ENCODE data around the gene FKBP1A. TPM values are rescaled to one million over a fixed set of nuclear protein-coding genes. Genes with fewer than 3 reads are reported as not detected.

The FKBP1A gene
- total RNA-seq, 4 donors from 2014 or later, result 76.2 to 132 (median 102) TPM

DNA sequence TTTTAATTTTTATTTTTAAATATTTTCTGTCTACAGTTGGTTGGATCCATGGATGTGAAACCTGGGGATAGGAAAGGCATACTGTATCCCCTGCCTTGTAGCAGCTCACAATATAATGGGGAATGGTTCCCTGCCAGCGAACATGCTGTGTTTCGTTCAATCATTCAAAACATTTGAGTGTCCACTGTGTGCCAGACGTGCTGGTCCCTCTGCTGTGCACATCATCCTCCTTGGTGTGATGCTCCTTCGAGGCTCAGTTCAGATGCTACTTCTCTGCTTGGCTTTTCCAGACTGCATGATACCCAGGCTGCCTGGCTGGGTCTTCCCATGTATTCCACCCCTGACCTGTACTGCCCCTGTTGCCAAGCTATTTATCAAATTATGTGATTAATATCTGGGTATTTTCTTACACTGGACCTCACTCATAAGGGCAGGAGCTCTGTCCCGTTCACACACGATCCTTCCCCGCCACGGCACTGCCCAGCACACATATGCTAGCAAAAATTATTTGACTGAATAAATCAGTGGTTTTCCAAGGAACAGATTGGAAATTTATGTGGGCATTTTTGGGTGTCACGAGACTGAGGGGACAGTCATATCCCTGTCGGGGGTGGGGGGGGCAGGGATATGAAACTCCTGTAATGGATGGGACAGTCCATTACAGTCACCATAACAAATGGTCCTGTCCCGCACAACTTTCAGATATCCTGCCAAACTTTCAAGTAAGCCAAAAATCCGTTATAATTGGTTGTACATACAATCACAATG, 68.8 kb downstream of the FKBP1A start:
- Histone ChIP-seq H3K27ac (peak overlapping the region in 3 of 4 donors; percentile 98 to 99 (median 99)), H3K4me3 (peak overlapping the region in 1 of 4 donors; percentile 84), H3K9me3 (no peaks in the 10 kb centered on the region), H3K36me3 (peaks cover 0 to 12% (median 0%) of the 10 kb centered on the region in 3 donors), H3K27me3 (no peaks in the 10 kb centered on the region), H3K4me1 (peaks cover 31 to 68% (median 49%) of the 10 kb centered on the region in 3 donors)
- DNase-seq, result no peak
- intact Hi-C loops (cut with DNase I), result no loop called here
- 74 to 76% methylated on average over 11 to 12 of the region's 12 CpGs for WGBS, 2 donors
- TF ChIP-seq, protein P1, sequence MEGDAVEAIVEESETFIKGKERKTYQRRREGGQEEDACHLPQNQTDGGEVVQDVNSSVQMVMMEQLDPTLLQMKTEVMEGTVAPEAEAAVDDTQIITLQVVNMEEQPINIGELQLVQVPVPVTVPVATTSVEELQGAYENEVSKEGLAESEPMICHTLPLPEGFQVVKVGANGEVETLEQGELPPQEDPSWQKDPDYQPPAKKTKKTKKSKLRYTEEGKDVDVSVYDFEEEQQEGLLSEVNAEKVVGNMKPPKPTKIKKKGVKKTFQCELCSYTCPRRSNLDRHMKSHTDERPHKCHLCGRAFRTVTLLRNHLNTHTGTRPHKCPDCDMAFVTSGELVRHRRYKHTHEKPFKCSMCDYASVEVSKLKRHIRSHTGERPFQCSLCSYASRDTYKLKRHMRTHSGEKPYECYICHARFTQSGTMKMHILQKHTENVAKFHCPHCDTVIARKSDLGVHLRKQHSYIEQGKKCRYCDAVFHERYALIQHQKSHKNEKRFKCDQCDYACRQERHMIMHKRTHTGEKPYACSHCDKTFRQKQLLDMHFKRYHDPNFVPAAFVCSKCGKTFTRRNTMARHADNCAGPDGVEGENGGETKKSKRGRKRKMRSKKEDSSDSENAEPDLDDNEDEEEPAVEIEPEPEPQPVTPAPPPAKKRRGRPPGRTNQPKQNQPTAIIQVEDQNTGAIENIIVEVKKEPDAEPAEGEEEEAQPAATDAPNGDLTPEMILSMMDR (IDR thresholded peaks at IDR 0.05), result no peak
- no peak for TF ChIP-seq POLR2A (IDR thresholded peaks at IDR 0.05)

DNA sequence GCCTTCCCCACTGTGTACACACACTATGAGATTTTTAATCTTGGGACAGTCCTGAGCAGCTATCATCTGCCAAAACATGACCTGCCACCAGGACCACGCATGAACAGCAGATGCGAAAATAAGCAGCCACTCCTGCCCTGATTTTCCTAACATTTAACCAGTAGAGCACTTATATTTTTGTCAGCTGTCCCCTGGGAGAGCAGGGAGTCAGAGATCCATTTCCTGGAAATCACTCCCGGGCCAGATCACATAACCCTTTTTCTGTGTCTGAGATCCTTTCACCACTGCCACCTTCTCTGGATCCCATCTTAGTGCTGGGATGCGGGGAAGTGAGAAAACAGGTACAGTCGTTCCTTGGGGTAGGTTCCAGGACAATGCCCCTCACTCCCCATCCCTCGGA, 69.6 kb downstream of the FKBP1A start:
- Histone ChIP-seq H3K27ac (peak overlapping the region; percentile 73 to 99 (median 94)), H3K9me3 (no peaks in the 10 kb centered on the region), H3K36me3 (peaks cover 0 to 17% (median 0%) of the 10 kb centered on the region in 3 donors), H3K4me3 (peak overlapping the region in 1 of 4 donors; percentile 6), H3K27me3 (no peaks in the 10 kb centered on the region), H3K4me1 (peaks cover 23 to 61% (median 46%) of the 10 kb centered on the region in 3 donors)
- WGBS, 2 donors, result 50 to 73% methylated on average over 6 of the region's 6 CpGs
- DNase-seq, result no peak
- intact Hi-C loops (cut with DNase I), result no loop called here
- no peak for TF ChIP-seq POLR2A (IDR thresholded peaks at IDR 0.05)
- TF ChIP-seq, protein P1 (IDR thresholded peaks at IDR 0.05), result no peak

DNA sequence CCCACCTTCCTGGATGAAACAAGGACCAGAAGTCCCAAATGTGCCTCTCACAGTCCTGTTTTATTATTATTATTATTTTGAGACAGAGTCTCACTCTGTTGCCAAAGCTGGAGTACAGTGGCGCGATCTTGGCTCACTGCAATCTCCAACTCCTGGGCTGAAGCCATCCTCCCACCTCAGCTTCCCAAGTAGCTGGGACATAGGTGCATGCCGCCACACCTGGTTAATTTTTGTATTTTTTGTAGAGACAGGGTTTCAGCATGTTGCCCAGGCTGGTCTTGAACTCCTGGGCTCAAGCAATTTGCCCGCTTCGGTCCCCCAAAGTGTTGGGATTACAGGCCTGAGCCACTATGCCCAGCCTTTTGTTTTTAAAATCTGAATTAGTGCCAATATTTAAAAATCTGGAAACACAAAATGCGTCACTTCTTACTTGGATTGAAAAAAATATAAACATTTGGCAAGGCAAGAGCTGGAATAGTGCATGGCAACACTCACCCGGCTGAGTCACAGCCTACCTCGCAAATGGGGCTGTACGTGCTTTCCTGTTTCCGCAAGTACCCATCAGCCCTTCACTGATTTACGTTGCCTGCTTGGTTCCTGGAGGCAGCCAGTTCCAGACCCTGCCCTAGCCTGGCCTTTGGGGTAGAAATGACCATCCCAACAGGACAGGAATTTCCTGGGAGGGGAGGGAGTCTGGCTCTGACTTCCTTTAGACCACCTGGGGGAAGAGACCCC, 70.2 kb downstream of the FKBP1A start:
- DNase-seq, result no peak
- no peaks in the 10 kb centered on the region for H3K27me3 ChIP-seq
- TF ChIP-seq, protein P1 (IDR thresholded peaks at IDR 0.05), result no peak
- no peak for TF ChIP-seq POLR2A (IDR thresholded peaks at IDR 0.05)
- H3K4me3 ChIP-seq, result peak overlapping the region in 1 of 4 donors; percentile 6
- peak overlapping the region; percentile 73 to 99 (median 94) for H3K27ac ChIP-seq
- intact Hi-C loops (cut with DNase I), result no loop called here
- H3K4me1 ChIP-seq, result peaks cover 18 to 55% (median 40%) of the 10 kb centered on the region in 3 donors
- H3K36me3 ChIP-seq, result peaks cover 0 to 22% (median 0%) of the 10 kb centered on the region in 3 donors
- H3K9me3 ChIP-seq, result no peaks in the 10 kb centered on the region
- WGBS, 2 donors, result 44 to 52% methylated on average over 11 of the region's 11 CpGs

DNA sequence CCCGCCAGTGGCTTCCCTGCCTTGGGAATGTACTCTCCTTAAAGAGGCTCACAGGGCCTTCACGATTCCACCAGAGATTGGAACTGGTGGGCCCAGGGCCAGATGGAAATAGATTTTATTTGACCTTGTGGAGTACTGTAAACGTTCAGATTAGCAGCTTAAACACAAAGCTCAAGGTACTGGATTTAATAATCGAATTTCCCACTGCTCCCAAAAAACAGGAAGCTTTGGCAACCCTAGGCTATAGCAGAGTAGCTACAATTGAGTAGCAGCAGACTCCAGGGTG, 71.3 kb downstream of the FKBP1A start:
- H3K27ac ChIP-seq, result peak overlapping the region in 3 of 4 donors; percentile 90 to 99 (median 99)
- DNase-seq, result no peak

More for the DNA sequence above, 71.3 kb downstream of the FKBP1A start:
- peaks cover 0 to 29% (median 0%) of the 10 kb centered on the region in 3 donors for H3K36me3 ChIP-seq
- no peak overlapping the region for H3K4me3 ChIP-seq
- WGBS, 2 donors, result 48 to 63% methylated on average over 4 of the region's 4 CpGs
- intact Hi-C loops (cut with DNase I), result no loop called here
- TF ChIP-seq POLR2A (IDR thresholded peaks at IDR 0.05), result no peak
- TF ChIP-seq, protein P1 (IDR thresholded peaks at IDR 0.05), result no peak
- H3K9me3 ChIP-seq, result no peaks in the 10 kb centered on the region
- H3K4me1 ChIP-seq, result peaks cover 7 to 44% (median 29%) of the 10 kb centered on the region in 3 donors
- H3K27me3 ChIP-seq, result no peaks in the 10 kb centered on the region
